ENCODE measurements around the gene SYNJ1. TPM values are rescaled to one million over a fixed set of nuclear protein-coding genes. Genes with fewer than 3 reads are reported as not detected.

Gene SYNJ1
- total RNA-seq, 6 experiments from 2014 or later: 5.6 to 8.7 (median 6.9) TPM

DNA sequence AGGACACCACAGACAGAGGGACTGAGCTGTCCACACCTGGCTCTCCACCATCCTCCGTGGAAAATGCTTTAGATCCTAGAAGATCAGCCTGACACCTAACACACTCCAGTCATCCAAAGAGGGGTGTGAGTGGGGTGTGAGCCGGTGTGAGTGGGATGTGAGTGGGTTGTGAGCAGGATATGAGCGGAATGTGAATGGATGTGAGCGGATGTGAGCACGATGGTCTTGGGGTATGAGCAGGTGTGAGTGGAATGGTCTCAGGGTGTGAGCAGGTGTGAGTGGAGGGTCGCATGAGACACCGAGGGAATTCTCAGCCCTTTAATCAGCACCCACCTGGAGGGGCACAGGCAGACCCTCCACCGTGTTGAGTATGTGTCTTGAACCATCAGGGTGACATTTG, 143.3 kb downstream of the SYNJ1 start:
- H3K9me3 ChIP-seq: no peaks in the 10 kb centered on the region
- DNase-seq: no peak
- no peak for ATAC-seq
- 72% methylated on average over 6 of the region's 8 CpGs for WGBS (ENCODE audit: insufficient coverage, low coverage, low lambda C conversion rate, missing lambda C conversion rate)
- H3K27me3 ChIP-seq: no peaks in the 10 kb centered on the region
- TF ChIP-seq POLR2A (IDR thresholded peaks at IDR 0.05): no peak
- TF ChIP-seq CTCF (IDR thresholded peaks at IDR 0.05): no peak
- peak overlapping the region in 2 of 3 donors; percentile 46 to 47 for H3K4me3 ChIP-seq
- H3K4me1 ChIP-seq: no peaks in the 10 kb centered on the region
- H3K27ac ChIP-seq: no peak overlapping the region
- intact Hi-C loops (cut with DNase I): no loop called here
- H3K36me3 ChIP-seq: no peaks in the 10 kb centered on the region

GRCh38 chr21:32581732-32582131, 146.1 kb downstream of the SYNJ1 start:
- no peak for TF ChIP-seq CTCF (IDR thresholded peaks at IDR 0.05)
- no peak for TF ChIP-seq POLR2A (IDR thresholded peaks at IDR 0.05)
- Histone ChIP-seq H3K27ac (no peak overlapping the region), H3K4me3 (no peak overlapping the region), H3K9me3 (no peaks in the 10 kb centered on the region), H3K36me3 (no peaks in the 10 kb centered on the region), H3K4me1 (no peaks in the 10 kb centered on the region), H3K27me3 (no peaks in the 10 kb centered on the region)
- 92% methylated on average over 8 of the region's 13 CpGs for WGBS (ENCODE audit: insufficient coverage, low coverage, low lambda C conversion rate, missing lambda C conversion rate)
- DNase-seq (no peak), ATAC-seq (no peak)
- intact Hi-C loops (cut with DNase I): no loop called here

GRCh38 chr21:32580949-32581348, 146.9 kb downstream of the SYNJ1 start:
- Histone ChIP-seq H3K4me1 (no peaks in the 10 kb centered on the region), H3K27ac (no peak overlapping the region), H3K9me3 (no peaks in the 10 kb centered on the region), H3K36me3 (no peaks in the 10 kb centered on the region), H3K4me3 (no peak overlapping the region), H3K27me3 (no peaks in the 10 kb centered on the region)
- intact Hi-C loops (cut with DNase I): no loop called here
- DNase-seq: no peak
- WGBS (ENCODE audit: insufficient coverage, low coverage, low lambda C conversion rate, missing lambda C conversion rate): 100% methylated on average over 9 of the region's 13 CpGs
- no peak for ATAC-seq
- TF ChIP-seq CTCF (IDR thresholded peaks at IDR 0.05) (no peak), POLR2A (IDR thresholded peaks at IDR 0.05) (no peak)

Other genes with a start within 250 kb of the SYNJ1 start
- 1 to 10 TPM; 1.5 to 7.1 (median 3.8) TPM for gene TCP10L, start 142.5 kb downstream of the SYNJ1 start, total RNA-seq
- 10 to 100 TPM in 5 of 6 experiments, 1 to 10 TPM in 1; 8.6 to 15.3 (median 11.6) TPM for gene CFAP298, start 115.6 kb downstream of the SYNJ1 start, total RNA-seq
- 10 to 100 TPM; 12.6 to 18.0 (median 15.5) TPM for gene PAXBP1, start 43.7 kb upstream of the SYNJ1 start, total RNA-seq

All from right lobe of liver (tissue), 6 donors.